WTC11 (cell line): ENCODE data around the gene CENPF. TPM values are rescaled to one million over a fixed set of nuclear protein-coding genes. Genes with fewer than 3 reads are reported as not detected.

Source experiments
- ATAC-seq: fragments of 200-7000 bp; cut with Tn5 transposase; 2 replicates; pipeline ENCODE4 v1.10.0; 2021; ENCODE audit warnings: mild to moderate bottlenecking, moderate library complexity
- CTCF ChIA-PET: fragments of 300-600 bp; sonication (Branson Sonifier 250); formaldehyde crosslinking; loops from one replicate; lab custom pipeline; 2021; ENCODE audit warnings: antibody characterized with exemption; lab: Charles Lee
- POLR2A ChIA-PET: fragments of 350-600 bp; sonication (Branson Sonifier 250); formaldehyde crosslinking; loops from one replicate; lab custom pipeline; 2021; ENCODE audit warnings: antibody characterized with exemption; lab: Charles Lee
- DNase-seq: peaks from one replicate; pipeline ENCODE4 v3.0.0; 2021; ENCODE audit warnings: low spot score
- H3K27ac Mint-ChIP-seq: 2 replicates; pipeline ENCODE4 v1.8.0; 2021; ENCODE audit warnings: mixed read lengths
- H3K27me3 Mint-ChIP-seq: 2 replicates; pipeline ENCODE4 v1.8.0; 2021; ENCODE audit warnings: low read depth, mild to moderate bottlenecking, moderate library complexity, mixed read lengths
- H3K36me3 Mint-ChIP-seq: 2 replicates; pipeline ENCODE4 v1.8.0; 2021; ENCODE audit warnings: mixed read lengths
- H3K4me1 Mint-ChIP-seq: 2 replicates; pipeline ENCODE4 v1.8.0; 2022; ENCODE audit warnings: mixed read lengths
- H3K4me3 Mint-ChIP-seq: 2 replicates; pipeline ENCODE4 v1.8.0; 2021; ENCODE audit warnings: mild to moderate bottlenecking, moderate library complexity, mixed read lengths
- H3K9me3 Mint-ChIP-seq: 2 replicates; pipeline ENCODE4 v1.8.0; 2021; ENCODE audit warnings: mixed read lengths
- CREM ChIP-seq: sonication (generic); formaldehyde crosslinking; IDR thresholded peaks from 2 replicates; pipeline ENCODE4 v1.8.1; 2022; ENCODE audit warnings: mild to moderate bottlenecking, missing genetic modification reagents, moderate library complexity
- ELF4 ChIP-seq: sonication (generic); formaldehyde crosslinking; IDR thresholded peaks from 2 replicates; pipeline ENCODE4 v1.8.1; 2022; ENCODE audit warnings: low read depth, mild to moderate bottlenecking, moderate library complexity, missing genetic modification reagents
- EMX1 ChIP-seq: fragments of 250-450 bp; sonication (Bioruptor Pico); IDR thresholded peaks from 2 replicates; pipeline ENCODE4 v1.8.0; 2021; ENCODE audit warnings: mild to moderate bottlenecking
- FOXJ3 ChIP-seq: sonication (generic); formaldehyde crosslinking; IDR thresholded peaks from 2 replicates; pipeline ENCODE4 v1.9.0; 2021; ENCODE audit warnings: missing genetic modification reagents, mild to moderate bottlenecking, borderline replicate concordance
- FOXP1 ChIP-seq: sonication (generic); formaldehyde crosslinking; IDR thresholded peaks from 2 replicates; pipeline ENCODE4 v1.8.0; 2022; ENCODE audit warnings: missing genetic modification reagents, mild to moderate bottlenecking, moderate library complexity, borderline replicate concordance
- HMGA2 ChIP-seq: fragments of 250-450 bp; sonication (Bioruptor Pico); IDR thresholded peaks from 2 replicates; pipeline ENCODE4 v1.4.0; 2021; ENCODE audit warnings: mild to moderate bottlenecking, moderate library complexity
- IRF2 ChIP-seq: sonication (generic); formaldehyde crosslinking; IDR thresholded peaks from 2 replicates; pipeline ENCODE4 v1.8.0; 2022; ENCODE audit warnings: low read depth, missing genetic modification reagents, borderline replicate concordance
- KAT7 ChIP-seq: sonication (generic); formaldehyde crosslinking; IDR thresholded peaks from 2 replicates; pipeline ENCODE4 v1.8.1; 2023; ENCODE audit warnings: missing genetic modification reagents, mild to moderate bottlenecking, borderline replicate concordance
- PRRX2 ChIP-seq: fragments of 250-450 bp; sonication (Bioruptor Pico); IDR thresholded peaks from 2 replicates; pipeline ENCODE4 v1.8.0; 2021; ENCODE audit warnings: mild to moderate bottlenecking
- RELA ChIP-seq: sonication (generic); formaldehyde crosslinking; IDR thresholded peaks from 2 replicates; pipeline ENCODE4 v1.8.1; 2022; ENCODE audit warnings: missing genetic modification reagents, mild to moderate bottlenecking, borderline replicate concordance
- SMAD4 ChIP-seq: sonication (generic); formaldehyde crosslinking; IDR thresholded peaks from 2 replicates; pipeline ENCODE4 v1.8.0; 2022; ENCODE audit warnings: mild to moderate bottlenecking, missing genetic modification reagents
- SOX15 ChIP-seq: fragments of 250-450 bp; sonication (Bioruptor Pico); IDR thresholded peaks from 2 replicates; pipeline ENCODE4 v1.9.0; 2021; ENCODE audit warnings: mild to moderate bottlenecking
- TCF7 ChIP-seq: sonication (generic); formaldehyde crosslinking; IDR thresholded peaks from 2 replicates; pipeline ENCODE4 v1.8.0; 2022; ENCODE audit warnings: mild to moderate bottlenecking, low read depth, missing genetic modification reagents, moderate library complexity
- TP53 ChIP-seq: sonication (generic); formaldehyde crosslinking; IDR thresholded peaks from 2 replicates; pipeline ENCODE4 v1.8.1; 2023; ENCODE audit warnings: mild to moderate bottlenecking, missing genetic modification reagents
- ZNF396 ChIP-seq: fragments of 250-450 bp; sonication (Bioruptor Pico); IDR thresholded peaks from 2 replicates; pipeline ENCODE4 v1.8.0; 2021; ENCODE audit warnings: mild to moderate bottlenecking, moderate library complexity, borderline replicate concordance
- total RNA-seq: library from RNA; stranded (reverse); gene quantifications from 3 replicates; pipeline ENCODE4 v1.2.3, GENCODE V29; 2021
- TF ChIP-seq, protein P1 (sequence below): sonication (generic); formaldehyde crosslinking; IDR thresholded peaks from 2 replicates; pipeline ENCODE4 v1.8.1; 2022; ENCODE audit warnings: mild to moderate bottlenecking, missing genetic modification reagents, moderate library complexity, borderline replicate concordance
- TF ChIP-seq, protein P2 (sequence below): sonication (generic); formaldehyde crosslinking; IDR thresholded peaks from 2 replicates; pipeline ENCODE4 v1.8.1; 2022; ENCODE audit warnings: low read depth, missing genetic modification reagents, borderline replicate concordance
- TF ChIP-seq, protein P3 (sequence below): sonication (generic); formaldehyde crosslinking; IDR thresholded peaks from 2 replicates; pipeline ENCODE4 v1.8.0; 2022; ENCODE audit warnings: mild to moderate bottlenecking, missing genetic modification reagents
- TF ChIP-seq, protein P4 (sequence below): sonication (generic); formaldehyde crosslinking; IDR thresholded peaks from 2 replicates; pipeline ENCODE4 v1.8.0; 2023; ENCODE audit warnings: missing genetic modification reagents, mild to moderate bottlenecking, borderline replicate concordance

CENPF gene
- total RNA-seq, 1 experiment from 2014 or later: 166 TPM

DNA sequence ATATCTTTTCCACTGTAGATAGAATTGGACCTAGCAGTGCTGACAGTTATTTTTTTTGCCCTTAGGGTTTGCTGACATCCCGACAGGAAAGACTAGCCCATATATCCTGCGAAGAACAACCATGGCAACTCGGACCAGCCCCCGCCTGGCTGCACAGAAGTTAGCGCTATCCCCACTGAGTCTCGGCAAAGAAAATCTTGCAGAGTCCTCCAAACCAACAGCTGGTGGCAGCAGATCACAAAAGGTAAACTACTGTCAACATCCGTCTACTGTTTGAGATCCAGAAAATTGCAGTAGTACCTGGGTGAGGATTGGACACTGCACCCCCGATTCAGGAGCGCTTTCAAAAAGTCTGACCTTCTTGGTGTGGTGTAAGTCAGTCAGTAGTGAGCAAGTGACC is 55.8 kb downstream of the CENPF start (continued):
- TF ChIP-seq EMX1 (CRISPR knock-in tag): no peak
- TF ChIP-seq CREM (CRISPR knock-in tag): no peak
- TF ChIP-seq ZNF396 (CRISPR knock-in tag): no peak

DNA sequence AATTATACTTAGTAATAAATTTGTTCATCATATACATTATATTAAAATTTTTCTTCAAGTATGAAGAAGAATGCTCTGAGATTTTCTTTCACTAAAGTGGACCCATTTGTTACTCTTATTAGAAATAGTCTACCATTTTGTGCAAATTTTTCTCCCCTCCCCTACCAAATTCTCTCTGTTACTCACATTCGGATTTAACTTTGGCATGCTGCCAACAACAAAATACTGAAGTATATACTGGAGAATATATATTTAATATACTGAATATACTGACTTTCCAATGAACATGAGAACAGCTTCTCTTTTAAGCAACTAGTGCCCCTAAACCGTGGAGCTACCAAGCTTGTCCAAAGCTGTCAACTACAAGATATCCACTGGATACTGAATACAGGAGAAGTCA is 57.2 kb downstream of the CENPF start:
- CTCF ChIA-PET: no interaction called here
- ATAC-seq: no peak
- no peaks in the 10 kb centered on the region for H3K4me1 Mint-ChIP-seq
- H3K27ac Mint-ChIP-seq: no peak overlapping the region
- peaks cover 90% of the 10 kb centered on the region for H3K36me3 Mint-ChIP-seq
- H3K27me3 Mint-ChIP-seq: no peaks in the 10 kb centered on the region
- no peak for TF ChIP-seq TCF7 (CRISPR knock-in tag)
- TF ChIP-seq HMGA2: no peak
- TF ChIP-seq, protein P1, sequence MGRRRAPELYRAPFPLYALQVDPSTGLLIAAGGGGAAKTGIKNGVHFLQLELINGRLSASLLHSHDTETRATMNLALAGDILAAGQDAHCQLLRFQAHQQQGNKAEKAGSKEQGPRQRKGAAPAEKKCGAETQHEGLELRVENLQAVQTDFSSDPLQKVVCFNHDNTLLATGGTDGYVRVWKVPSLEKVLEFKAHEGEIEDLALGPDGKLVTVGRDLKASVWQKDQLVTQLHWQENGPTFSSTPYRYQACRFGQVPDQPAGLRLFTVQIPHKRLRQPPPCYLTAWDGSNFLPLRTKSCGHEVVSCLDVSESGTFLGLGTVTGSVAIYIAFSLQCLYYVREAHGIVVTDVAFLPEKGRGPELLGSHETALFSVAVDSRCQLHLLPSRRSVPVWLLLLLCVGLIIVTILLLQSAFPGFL (CRISPR knock-in tag): no peak
- TF ChIP-seq FOXJ3 (CRISPR knock-in tag): no peak
- TF ChIP-seq, protein P2, sequence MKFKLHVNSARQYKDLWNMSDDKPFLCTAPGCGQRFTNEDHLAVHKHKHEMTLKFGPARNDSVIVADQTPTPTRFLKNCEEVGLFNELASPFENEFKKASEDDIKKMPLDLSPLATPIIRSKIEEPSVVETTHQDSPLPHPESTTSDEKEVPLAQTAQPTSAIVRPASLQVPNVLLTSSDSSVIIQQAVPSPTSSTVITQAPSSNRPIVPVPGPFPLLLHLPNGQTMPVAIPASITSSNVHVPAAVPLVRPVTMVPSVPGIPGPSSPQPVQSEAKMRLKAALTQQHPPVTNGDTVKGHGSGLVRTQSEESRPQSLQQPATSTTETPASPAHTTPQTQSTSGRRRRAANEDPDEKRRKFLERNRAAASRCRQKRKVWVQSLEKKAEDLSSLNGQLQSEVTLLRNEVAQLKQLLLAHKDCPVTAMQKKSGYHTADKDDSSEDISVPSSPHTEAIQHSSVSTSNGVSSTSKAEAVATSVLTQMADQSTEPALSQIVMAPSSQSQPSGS (CRISPR knock-in tag): no peak
- TF ChIP-seq, protein P3, sequence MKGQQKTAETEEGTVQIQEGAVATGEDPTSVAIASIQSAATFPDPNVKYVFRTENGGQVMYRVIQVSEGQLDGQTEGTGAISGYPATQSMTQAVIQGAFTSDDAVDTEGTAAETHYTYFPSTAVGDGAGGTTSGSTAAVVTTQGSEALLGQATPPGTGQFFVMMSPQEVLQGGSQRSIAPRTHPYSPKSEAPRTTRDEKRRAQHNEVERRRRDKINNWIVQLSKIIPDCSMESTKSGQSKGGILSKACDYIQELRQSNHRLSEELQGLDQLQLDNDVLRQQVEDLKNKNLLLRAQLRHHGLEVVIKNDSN (CRISPR knock-in tag): no peak
- no peak for TF ChIP-seq IRF2 (CRISPR knock-in tag)
- no peak for TF ChIP-seq ELF4 (CRISPR knock-in tag)
- no peak for TF ChIP-seq KAT7 (CRISPR knock-in tag)
- TF ChIP-seq, protein P4, sequence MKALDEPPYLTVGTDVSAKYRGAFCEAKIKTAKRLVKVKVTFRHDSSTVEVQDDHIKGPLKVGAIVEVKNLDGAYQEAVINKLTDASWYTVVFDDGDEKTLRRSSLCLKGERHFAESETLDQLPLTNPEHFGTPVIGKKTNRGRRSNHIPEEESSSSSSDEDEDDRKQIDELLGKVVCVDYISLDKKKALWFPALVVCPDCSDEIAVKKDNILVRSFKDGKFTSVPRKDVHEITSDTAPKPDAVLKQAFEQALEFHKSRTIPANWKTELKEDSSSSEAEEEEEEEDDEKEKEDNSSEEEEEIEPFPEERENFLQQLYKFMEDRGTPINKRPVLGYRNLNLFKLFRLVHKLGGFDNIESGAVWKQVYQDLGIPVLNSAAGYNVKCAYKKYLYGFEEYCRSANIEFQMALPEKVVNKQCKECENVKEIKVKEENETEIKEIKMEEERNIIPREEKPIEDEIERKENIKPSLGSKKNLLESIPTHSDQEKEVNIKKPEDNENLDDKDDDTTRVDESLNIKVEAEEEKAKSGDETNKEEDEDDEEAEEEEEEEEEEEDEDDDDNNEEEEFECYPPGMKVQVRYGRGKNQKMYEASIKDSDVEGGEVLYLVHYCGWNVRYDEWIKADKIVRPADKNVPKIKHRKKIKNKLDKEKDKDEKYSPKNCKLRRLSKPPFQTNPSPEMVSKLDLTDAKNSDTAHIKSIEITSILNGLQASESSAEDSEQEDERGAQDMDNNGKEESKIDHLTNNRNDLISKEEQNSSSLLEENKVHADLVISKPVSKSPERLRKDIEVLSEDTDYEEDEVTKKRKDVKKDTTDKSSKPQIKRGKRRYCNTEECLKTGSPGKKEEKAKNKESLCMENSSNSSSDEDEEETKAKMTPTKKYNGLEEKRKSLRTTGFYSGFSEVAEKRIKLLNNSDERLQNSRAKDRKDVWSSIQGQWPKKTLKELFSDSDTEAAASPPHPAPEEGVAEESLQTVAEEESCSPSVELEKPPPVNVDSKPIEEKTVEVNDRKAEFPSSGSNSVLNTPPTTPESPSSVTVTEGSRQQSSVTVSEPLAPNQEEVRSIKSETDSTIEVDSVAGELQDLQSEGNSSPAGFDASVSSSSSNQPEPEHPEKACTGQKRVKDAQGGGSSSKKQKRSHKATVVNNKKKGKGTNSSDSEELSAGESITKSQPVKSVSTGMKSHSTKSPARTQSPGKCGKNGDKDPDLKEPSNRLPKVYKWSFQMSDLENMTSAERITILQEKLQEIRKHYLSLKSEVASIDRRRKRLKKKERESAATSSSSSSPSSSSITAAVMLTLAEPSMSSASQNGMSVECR (CRISPR knock-in tag): no peak
- no peak for TF ChIP-seq FOXP1 (CRISPR knock-in tag)
- TF ChIP-seq PRRX2 (CRISPR knock-in tag): no peak
- TF ChIP-seq TP53 (CRISPR knock-in tag): no peak
- TF ChIP-seq SMAD4 (CRISPR knock-in tag): no peak
- TF ChIP-seq SOX15: no peak
- no peak for TF ChIP-seq RELA (CRISPR knock-in tag)
- POLR2A ChIA-PET: no interaction called here
- H3K9me3 Mint-ChIP-seq: no peaks in the 10 kb centered on the region
- DNase-seq: no peak
- H3K4me3 Mint-ChIP-seq: no peak overlapping the region
